Stimulated activated CD4-positive, alpha-beta T cell treated with anti-CD3 and anti-CD28 coated beads, Interleukin-15, amount 100 ng/mL, for 48 hours (primary cell): Measurements from ENCODE around the gene CDK2.
A peak's percentile ranks its signal among the peaks of the same experiment; 100 is the strongest.

Experiments used
- DNase-seq, 2 donors: peaks; one replicate each; pipeline ENCODE4 v3.0.0-alpha.2; 2020; ENCODE audit warnings: low read depth in 2 of 2

Gene CDK2

GRCh38 chr12:55937981-55938380 lies 28.6 kb upstream of the CDK2 start:
- no peak for DNase-seq

- peak in 1 of 2 donors; percentile 42 for DNase-seq
Measured at GRCh38 chr12:55938826-55939501, 27.7 kb upstream of the CDK2 start.

GRCh38 chr12:55940065-55940732 lies 26.4 kb upstream of the CDK2 start:
- DNase-seq = peak; percentile 64 to 78

GRCh38 chr12:55942055-55942454 lies 24.6 kb upstream of the CDK2 start:
- no peak for DNase-seq

- DNase-seq = no peak
Measured at GRCh38 chr12:55942577-55943136, 24.0 kb upstream of the CDK2 start.

- no peak for DNase-seq
Measured at GRCh38 chr12:55946553-55946952, 20.1 kb upstream of the CDK2 start.

GRCh38 chr12:55955344-55955743 lies 11.3 kb upstream of the CDK2 start:
- DNase-seq = no peak

- DNase-seq = peak in 1 of 2 donors; percentile 32
Measured at GRCh38 chr12:55955800-55956508, 10.7 kb upstream of the CDK2 start.

GRCh38 chr12:55957106-55957859 lies 9.3 kb upstream of the CDK2 start:
- DNase-seq = no peak

GRCh38 chr12:55963760-55964159 lies 2.9 kb upstream of the CDK2 start:
- no peak for DNase-seq

GRCh38 chr12:55965240-55965639 lies 1.4 kb upstream of the CDK2 start:
- no peak for DNase-seq

GRCh38 chr12:55965941-55966407 lies 656 bp upstream of the CDK2 start, which contains the start of gene PMEL:
Gene PMEL (minus strand): TSS chr12:55966042. CDS start chr12:55966011, 31 bp downstream.
- DNase-seq = no peak

- no peak for DNase-seq
Measured at GRCh38 chr12:55969356-55969755, 2.7 kb downstream of the CDK2 start.

- DNase-seq = no peak
Measured at GRCh38 chr12:55970775-55971174, 4.1 kb downstream of the CDK2 start.

- DNase-seq = no peak
Measured at GRCh38 chr12:55972042-55972441, 5.4 kb downstream of the CDK2 start.

- DNase-seq = no peak
Measured at GRCh38 chr12:55972456-55972855, 5.8 kb downstream of the CDK2 start.

GRCh38 chr12:55972911-55973598 lies 6.4 kb downstream of the CDK2 start:
- DNase-seq = no peak

GRCh38 chr12:55973599-55974307 lies 7.1 kb downstream of the CDK2 start, which contains the start of gene RAB5B:
Gene RAB5B (plus strand): TSS chr12:55974078. CDS start chr12:55986961, 12,883 bp downstream.
- peak; percentile 97 to 99 for DNase-seq

- peak in 1 of 2 donors; percentile 27 for DNase-seq
Measured at GRCh38 chr12:55974308-55974730, 7.7 kb downstream of the CDK2 start.

GRCh38 chr12:55978393-55978792 lies 11.8 kb downstream of the CDK2 start:
- DNase-seq = no peak
